Measurements from ENCODE around the gene ISL2.

ISL2 gene

DNA sequence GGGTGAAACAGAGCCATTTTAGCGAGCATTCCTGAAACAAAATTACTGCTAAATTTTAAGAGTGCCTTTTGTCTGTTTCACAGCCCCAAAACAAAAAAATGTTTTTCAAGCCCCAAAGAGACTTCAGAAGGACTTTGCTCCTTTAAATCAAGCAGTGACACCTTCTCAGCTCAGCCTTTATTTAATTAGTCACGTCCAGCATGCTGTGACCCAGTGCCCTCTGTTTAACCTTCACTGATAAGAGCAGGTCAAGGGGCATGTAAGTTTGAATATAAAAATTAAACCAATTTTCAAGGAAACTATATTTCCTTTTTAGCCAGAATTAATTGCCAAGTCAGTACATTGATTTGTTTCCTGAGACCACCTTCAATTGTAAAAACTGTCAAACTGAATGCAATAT lies 40.6 kb downstream of the ISL2 start:
- TF ChIP-seq EZH2phosphoT487 (IDR thresholded peaks at IDR 0.05; ENCODE audit: borderline replicate concordance): no peak
- TF ChIP-seq, protein P1, sequence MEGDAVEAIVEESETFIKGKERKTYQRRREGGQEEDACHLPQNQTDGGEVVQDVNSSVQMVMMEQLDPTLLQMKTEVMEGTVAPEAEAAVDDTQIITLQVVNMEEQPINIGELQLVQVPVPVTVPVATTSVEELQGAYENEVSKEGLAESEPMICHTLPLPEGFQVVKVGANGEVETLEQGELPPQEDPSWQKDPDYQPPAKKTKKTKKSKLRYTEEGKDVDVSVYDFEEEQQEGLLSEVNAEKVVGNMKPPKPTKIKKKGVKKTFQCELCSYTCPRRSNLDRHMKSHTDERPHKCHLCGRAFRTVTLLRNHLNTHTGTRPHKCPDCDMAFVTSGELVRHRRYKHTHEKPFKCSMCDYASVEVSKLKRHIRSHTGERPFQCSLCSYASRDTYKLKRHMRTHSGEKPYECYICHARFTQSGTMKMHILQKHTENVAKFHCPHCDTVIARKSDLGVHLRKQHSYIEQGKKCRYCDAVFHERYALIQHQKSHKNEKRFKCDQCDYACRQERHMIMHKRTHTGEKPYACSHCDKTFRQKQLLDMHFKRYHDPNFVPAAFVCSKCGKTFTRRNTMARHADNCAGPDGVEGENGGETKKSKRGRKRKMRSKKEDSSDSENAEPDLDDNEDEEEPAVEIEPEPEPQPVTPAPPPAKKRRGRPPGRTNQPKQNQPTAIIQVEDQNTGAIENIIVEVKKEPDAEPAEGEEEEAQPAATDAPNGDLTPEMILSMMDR (conservative IDR thresholded peaks at IDR 0.05; ENCODE audit: low read length): no peak
- no peaks in the 10 kb centered on the region for H3K36me3 ChIP-seq (ENCODE audit: insufficient read depth, low read length)

DNA sequence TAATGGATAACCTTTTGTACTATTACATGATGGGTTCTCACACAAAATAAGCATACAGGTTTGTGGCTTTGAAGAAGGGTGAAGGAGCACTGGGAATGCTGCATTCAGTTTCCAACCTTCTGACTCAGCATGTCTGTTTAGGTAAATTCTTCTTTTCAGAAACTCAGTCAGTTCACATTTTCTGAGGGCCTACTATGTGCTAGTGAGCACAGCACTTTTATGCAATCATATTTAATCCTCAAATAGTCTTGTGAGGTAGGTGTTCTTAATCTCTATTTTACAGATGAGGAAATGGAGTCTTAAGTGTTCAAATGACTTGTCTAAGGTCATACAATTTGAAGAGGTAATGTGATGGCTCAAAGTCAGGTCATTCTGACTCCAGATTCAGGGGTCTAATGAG lies 41.2 kb downstream of the ISL2 start:
- Histone ChIP-seq H3K27me3 (ENCODE audit: insufficient read depth, low read length, poor library complexity, severe bottlenecking) (no peaks in the 10 kb centered on the region), H3K36me3 (ENCODE audit: insufficient read depth, low read length) (no peaks in the 10 kb centered on the region), H3K4me2 (ENCODE audit: low read depth, low read length, poor library complexity, severe bottlenecking) (no peak overlapping the region), H3K9ac (ENCODE audit: low read depth, low read length, poor library complexity, severe bottlenecking) (no peak overlapping the region), H3K4me1 (ENCODE audit: insufficient read depth, low read length, poor library complexity, severe bottlenecking) (peaks cover 10% of the 10 kb centered on the region), H3K9me3 (ENCODE audit: insufficient read depth, low read depth, low read length) (no peaks in the 10 kb centered on the region), H3K4me3 (ENCODE audit: low read length, poor library complexity, severe bottlenecking) (no peak overlapping the region), H3F3A (ENCODE audit: low read depth) (no peaks in the 10 kb centered on the region), H4K20me1 (ENCODE audit: insufficient read depth, low read length, poor library complexity, severe bottlenecking) (no peaks in the 10 kb centered on the region), H2AFZ (ENCODE audit: low read length) (no peak overlapping the region), H3K79me2 (ENCODE audit: insufficient read depth, low read length) (no peaks in the 10 kb centered on the region), H3K9me2 (replicated peaks; ENCODE audit: low read depth, low read length) (no peaks in the 10 kb centered on the region)
- TF ChIP-seq EZH2phosphoT487 (IDR thresholded peaks at IDR 0.05; ENCODE audit: borderline replicate concordance): no peak
- TF ChIP-seq, protein P1 (conservative IDR thresholded peaks at IDR 0.05; ENCODE audit: low read length): no peak

More for the DNA sequence above, 40.6 kb downstream of the ISL2 start:
- Histone ChIP-seq H3K9me2 (replicated peaks; ENCODE audit: low read depth, low read length) (no peaks in the 10 kb centered on the region), H3K4me2 (ENCODE audit: low read depth, low read length, poor library complexity, severe bottlenecking) (no peak overlapping the region), H3K4me1 (ENCODE audit: insufficient read depth, low read length, poor library complexity, severe bottlenecking) (peaks cover 10% of the 10 kb centered on the region), H3K4me3 (ENCODE audit: low read length, poor library complexity, severe bottlenecking) (no peak overlapping the region), H3F3A (ENCODE audit: low read depth) (no peaks in the 10 kb centered on the region), H3K9ac (ENCODE audit: low read depth, low read length, poor library complexity, severe bottlenecking) (no peak overlapping the region), H3K9me3 (ENCODE audit: insufficient read depth, low read depth, low read length) (no peaks in the 10 kb centered on the region), H3K27me3 (ENCODE audit: insufficient read depth, low read length, poor library complexity, severe bottlenecking) (no peaks in the 10 kb centered on the region), H2AFZ (ENCODE audit: low read length) (no peak overlapping the region), H3K79me2 (ENCODE audit: insufficient read depth, low read length) (no peaks in the 10 kb centered on the region), H4K20me1 (ENCODE audit: insufficient read depth, low read length, poor library complexity, severe bottlenecking) (no peaks in the 10 kb centered on the region)

DNA sequence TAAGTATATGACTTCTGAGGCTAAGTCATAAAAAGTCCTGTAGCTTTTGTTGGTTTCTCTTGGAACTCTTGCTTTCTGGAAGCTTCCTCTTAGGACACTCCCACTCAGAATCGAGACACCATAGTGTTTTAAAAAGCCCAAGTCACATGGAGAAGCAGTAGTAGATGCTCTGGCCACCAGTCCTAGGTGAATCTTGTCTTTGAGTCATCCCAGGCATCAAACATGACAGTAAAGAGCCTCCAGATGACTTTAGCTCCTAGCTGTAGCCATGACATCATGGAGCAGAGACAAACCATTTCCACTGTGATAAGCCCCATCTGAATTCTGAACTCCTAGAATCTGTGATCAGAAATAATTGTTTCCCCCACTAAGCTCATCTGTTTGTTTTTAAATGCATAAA lies 42.1 kb downstream of the ISL2 start:
- TF ChIP-seq, protein P1 (conservative IDR thresholded peaks at IDR 0.05; ENCODE audit: low read length): no peak
- TF ChIP-seq EZH2phosphoT487 (IDR thresholded peaks at IDR 0.05; ENCODE audit: borderline replicate concordance): no peak

More for the DNA sequence above, 42.1 kb downstream of the ISL2 start:
- H3K79me2 ChIP-seq (ENCODE audit: insufficient read depth, low read length): no peaks in the 10 kb centered on the region
- H3K9ac ChIP-seq (ENCODE audit: low read depth, low read length, poor library complexity, severe bottlenecking): no peak overlapping the region
- H2AFZ ChIP-seq (ENCODE audit: low read length): no peak overlapping the region
- no peaks in the 10 kb centered on the region for H3F3A ChIP-seq (ENCODE audit: low read depth)
- H3K9me2 ChIP-seq (replicated peaks; ENCODE audit: low read depth, low read length): no peaks in the 10 kb centered on the region
- no peaks in the 10 kb centered on the region for H3K27me3 ChIP-seq (ENCODE audit: insufficient read depth, low read length, poor library complexity, severe bottlenecking)
- H4K20me1 ChIP-seq (ENCODE audit: insufficient read depth, low read length, poor library complexity, severe bottlenecking): no peaks in the 10 kb centered on the region
- no peak overlapping the region for H3K4me2 ChIP-seq (ENCODE audit: low read depth, low read length, poor library complexity, severe bottlenecking)
- H3K4me3 ChIP-seq (ENCODE audit: low read length, poor library complexity, severe bottlenecking): no peak overlapping the region
- peaks cover 10% of the 10 kb centered on the region for H3K4me1 ChIP-seq (ENCODE audit: insufficient read depth, low read length, poor library complexity, severe bottlenecking)
- no peaks in the 10 kb centered on the region for H3K9me3 ChIP-seq (ENCODE audit: insufficient read depth, low read depth, low read length)
- no peaks in the 10 kb centered on the region for H3K36me3 ChIP-seq (ENCODE audit: insufficient read depth, low read length)
